Hematopoietic multipotent progenitor cell treated with erythropoietin and hydrocortisone succinate and interleukin-3 and kit ligand, for 8 days (in vitro differentiated cells): ENCODE results near the gene CNOT6.

Experiments used
- DNase-seq: peaks from one replicate; pipeline ENCODE4 v3.0.0-alpha.2; 2015

The CNOT6 gene

GRCh38 chr5:180625125-180625790 lies 131.1 kb downstream of the CNOT6 start:
- DNase-seq: no peak

GRCh38 chr5:180625791-180626660 lies 131.8 kb downstream of the CNOT6 start:
- DNase-seq: no peak

- no peak for DNase-seq
These were observed 132.6 kb downstream of the CNOT6 start for GRCh38 chr5:180626661-180627385.

- no peak for DNase-seq
These were observed 133.4 kb downstream of the CNOT6 start for GRCh38 chr5:180627386-180628120.
